Epidermal melanocyte (primary cell): ENCODE results near the gene CHKA.

Experiments
- DNase-seq: peaks from one replicate; pipeline ENCODE4 v3.0.0; 2011; ENCODE audit warnings: low spot score; ENCODE audit not compliant: insufficient read length

CHKA gene

DNA sequence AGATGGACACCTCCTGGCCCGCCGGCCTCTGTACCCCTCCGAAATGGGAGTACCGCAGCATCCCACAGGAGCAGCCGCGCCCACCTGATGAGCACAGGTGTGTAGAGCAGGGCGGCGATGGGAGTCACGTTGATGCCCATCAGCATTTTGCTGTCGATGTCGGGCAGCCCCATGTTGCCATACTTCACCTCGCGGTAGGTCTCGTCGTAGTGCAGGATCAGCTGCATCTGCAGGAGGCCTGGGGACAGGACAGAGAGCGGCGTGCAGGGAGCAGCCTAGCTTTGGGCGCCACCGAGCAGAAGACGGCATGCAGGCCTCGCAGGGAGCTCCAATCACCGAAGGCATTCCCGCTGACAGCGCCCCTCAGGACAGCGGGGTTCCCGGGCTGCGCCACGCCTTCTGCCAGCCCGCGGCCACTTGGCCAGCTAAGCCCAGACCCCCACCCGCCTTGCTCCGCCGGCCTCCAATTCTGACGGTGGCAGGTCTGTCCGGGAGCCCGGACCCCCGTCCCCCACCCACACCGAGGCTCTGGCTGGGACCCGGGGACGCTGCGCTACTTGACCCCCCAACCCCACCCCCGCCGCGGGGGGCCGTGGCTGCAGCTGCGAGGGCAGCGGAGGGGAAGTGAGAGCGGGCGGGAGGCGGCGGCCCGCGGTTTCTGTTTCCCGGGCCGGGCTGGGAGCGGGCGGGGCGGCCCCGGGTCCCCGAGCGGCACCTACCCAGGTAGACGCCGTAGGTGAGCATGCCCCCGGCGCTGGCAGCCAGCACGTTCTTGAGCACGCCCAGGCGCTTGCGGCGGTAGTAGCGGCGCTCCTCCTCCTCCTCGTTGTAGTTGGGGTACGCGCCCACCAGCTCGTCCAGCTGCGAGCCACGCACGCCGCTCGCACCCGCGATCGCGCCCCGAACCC is 118.0 kb downstream of the CHKA start:
- DNase-seq: no peak
